Caco-2 (cell line): ENCODE data around the gene NXPH2. TPM values are rescaled to one million over a fixed set of nuclear protein-coding genes. Genes with fewer than 3 reads are reported as not detected.

Experiments
- BruUV-seq: library from RNA; stranded (reverse); fragments of 400-500 nt; replicated peaks from 2 replicates; lab custom pipeline; 2021; lab: Mats Ljungman, UMichigan
- CTCF ChIA-PET: fragments of 300-600 bp; sonication (Branson Sonifier 250); formaldehyde crosslinking; loops from one replicate; lab custom pipeline; 2022; ENCODE audit warnings: antibody characterized with exemption; lab: Charles Lee
- POLR2A ChIA-PET: fragments of 300-600 bp; sonication (Branson Sonifier 250); formaldehyde crosslinking; loops from one replicate; lab custom pipeline; 2022; ENCODE audit warnings: antibody characterized with exemption; lab: Charles Lee
- DNase-seq, 2 experiments: peaks; one replicate each; pipeline versions ENCODE4 v3.0.0 to v3.0.0-alpha.2; 2020 to 2022
- H3K27me3 ChIP-seq: replicated peaks from 2 replicates; pipeline ENCODE4 v1.6.0; 2011; ENCODE audit warnings: low read length; ENCODE audit not compliant: control insufficient read depth, insufficient read depth
- H3K36me3 ChIP-seq: 2 replicates; pipeline ENCODE4 v1.5.1; 2011; ENCODE audit warnings: low read length; ENCODE audit not compliant: control insufficient read depth, insufficient read depth
- H3K4me1 ChIP-seq: fragments of 250-450 bp; sonication (Bioruptor Pico); 2 replicates; pipeline ENCODE4 v1.5.1; 2020; ENCODE audit warnings: mild to moderate bottlenecking
- H3K4me3 ChIP-seq: 2 replicates; pipeline ENCODE4 v1.5.1; 2011; ENCODE audit warnings: low read depth, mild to moderate bottlenecking, control low read depth, low read length
- H3K9me3 ChIP-seq: fragments of 250-450 bp; sonication (Bioruptor Pico); 2 replicates; pipeline ENCODE4 v1.5.1; 2020; ENCODE audit warnings: mild to moderate bottlenecking, moderate library complexity
- H3K27ac Mint-ChIP-seq: one replicate; pipeline ENCODE4 v1.8.0; 2022; ENCODE audit warnings: mixed read lengths; ENCODE audit not compliant: unreplicated experiment
- H3K27me3 Mint-ChIP-seq: one replicate; pipeline ENCODE4 v1.8.0; 2022; ENCODE audit warnings: mixed read lengths; ENCODE audit not compliant: insufficient read depth, unreplicated experiment
- H3K36me3 Mint-ChIP-seq: one replicate; pipeline ENCODE4 v1.8.0; 2022; ENCODE audit warnings: mild to moderate bottlenecking, mixed read lengths; ENCODE audit not compliant: insufficient read depth, unreplicated experiment
- H3K4me1 Mint-ChIP-seq: one replicate; pipeline ENCODE4 v1.8.0; 2022; ENCODE audit warnings: low read depth, mixed read lengths; ENCODE audit not compliant: unreplicated experiment
- H3K4me3 Mint-ChIP-seq: one replicate; pipeline ENCODE4 v1.8.0; 2022; ENCODE audit warnings: mild to moderate bottlenecking, moderate library complexity, mixed read lengths; ENCODE audit not compliant: unreplicated experiment
- H3K9me3 Mint-ChIP-seq: one replicate; pipeline ENCODE4 v1.8.0; 2022; ENCODE audit warnings: mixed read lengths; ENCODE audit not compliant: unreplicated experiment
- intact Hi-C: fragments of 100-400 bp; cut with micrococcal nuclease; formaldehyde crosslinking; loops from one replicate; pipeline ENCODE4 v1.10.0; 2022; ENCODE audit not compliant: unreplicated experiment
- total RNA-seq: library from RNA; stranded (reverse); gene quantifications from 2 replicates; pipeline ENCODE4 v1.2.3, GENCODE V29; 2022
- TF ChIP-seq, protein P1 (sequence below), 2 experiments: fragments of 200-600 bp in 1 of 2; IDR thresholded peaks; 1 replicate in 1 of 2; 2 replicates in 1 of 2; pipeline versions ENCODE4 v1.5.1 to v1.8.0; 2011 to 2022; ENCODE audit warnings: antibody characterized with exemption in 1 of 2, control low read depth in 1 of 2, inconsistent platforms in 1 of 2, low read depth in 1 of 2, low read length in 1 of 2, mild to moderate bottlenecking in 1 of 2, moderate library complexity in 1 of 2; ENCODE audit not compliant: insufficient read depth in 1 of 2, severe bottlenecking in 1 of 2, unreplicated experiment in 1 of 2

NXPH2 gene
- total RNA-seq, 1 experiment from 2014 or later: not detected

GRCh38 chr2:138677221-138677620 is 103.0 kb downstream of the NXPH2 start:
- Mint-ChIP-seq H3K4me3 (no peak overlapping the region), H3K36me3 (no peaks in the 10 kb centered on the region), H3K9me3 (no peaks in the 10 kb centered on the region), H3K4me1 (no peaks in the 10 kb centered on the region), H3K27ac (no peak overlapping the region), H3K27me3 (no peaks in the 10 kb centered on the region)
- TF ChIP-seq, protein P1, sequence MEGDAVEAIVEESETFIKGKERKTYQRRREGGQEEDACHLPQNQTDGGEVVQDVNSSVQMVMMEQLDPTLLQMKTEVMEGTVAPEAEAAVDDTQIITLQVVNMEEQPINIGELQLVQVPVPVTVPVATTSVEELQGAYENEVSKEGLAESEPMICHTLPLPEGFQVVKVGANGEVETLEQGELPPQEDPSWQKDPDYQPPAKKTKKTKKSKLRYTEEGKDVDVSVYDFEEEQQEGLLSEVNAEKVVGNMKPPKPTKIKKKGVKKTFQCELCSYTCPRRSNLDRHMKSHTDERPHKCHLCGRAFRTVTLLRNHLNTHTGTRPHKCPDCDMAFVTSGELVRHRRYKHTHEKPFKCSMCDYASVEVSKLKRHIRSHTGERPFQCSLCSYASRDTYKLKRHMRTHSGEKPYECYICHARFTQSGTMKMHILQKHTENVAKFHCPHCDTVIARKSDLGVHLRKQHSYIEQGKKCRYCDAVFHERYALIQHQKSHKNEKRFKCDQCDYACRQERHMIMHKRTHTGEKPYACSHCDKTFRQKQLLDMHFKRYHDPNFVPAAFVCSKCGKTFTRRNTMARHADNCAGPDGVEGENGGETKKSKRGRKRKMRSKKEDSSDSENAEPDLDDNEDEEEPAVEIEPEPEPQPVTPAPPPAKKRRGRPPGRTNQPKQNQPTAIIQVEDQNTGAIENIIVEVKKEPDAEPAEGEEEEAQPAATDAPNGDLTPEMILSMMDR (IDR thresholded peaks at IDR 0.05; ENCODE audit: insufficient read depth in 1 of 2, low read depth in 1 of 2, low read length in 1 of 2, severe bottlenecking in 1 of 2, unreplicated experiment in 1 of 2): no peak
- Histone ChIP-seq H3K9me3 (no peaks in the 10 kb centered on the region), H3K27me3 (no peaks in the 10 kb centered on the region), H3K36me3 (no peaks in the 10 kb centered on the region), H3K4me1 (no peaks in the 10 kb centered on the region), H3K4me3 (no peak overlapping the region)
- DNase-seq: no peak
- no TSS peak for BruUV-seq
- intact Hi-C loops: no loop called here
- ChIA-PET POLR2A (no interaction called here), CTCF (no interaction called here)

- no peaks in the 10 kb centered on the region for H3K9me3 ChIP-seq
- no peaks in the 10 kb centered on the region for H3K27me3 ChIP-seq
- no peaks in the 10 kb centered on the region for H3K4me1 ChIP-seq
- H3K4me3 ChIP-seq: no peak overlapping the region
- H3K27ac Mint-ChIP-seq: no peak overlapping the region
- POLR2A ChIA-PET: no interaction called here
- no peaks in the 10 kb centered on the region for H3K36me3 Mint-ChIP-seq
- no TSS peak for BruUV-seq
- intact Hi-C loops: no loop called here
- no peak for DNase-seq
- no peak overlapping the region for H3K4me3 Mint-ChIP-seq
- no peaks in the 10 kb centered on the region for H3K36me3 ChIP-seq
- H3K9me3 Mint-ChIP-seq: no peaks in the 10 kb centered on the region
- H3K27me3 Mint-ChIP-seq: no peaks in the 10 kb centered on the region
- CTCF ChIA-PET: no interaction called here
- H3K4me1 Mint-ChIP-seq: no peaks in the 10 kb centered on the region
- TF ChIP-seq, protein P1 (IDR thresholded peaks at IDR 0.05; ENCODE audit: insufficient read depth in 1 of 2, low read depth in 1 of 2, low read length in 1 of 2, severe bottlenecking in 1 of 2, unreplicated experiment in 1 of 2): no peak
Measured at GRCh38 chr2:138676619-138677021, 103.6 kb downstream of the NXPH2 start.

GRCh38 chr2:138671566-138671965 is 108.6 kb downstream of the NXPH2 start:
- Histone ChIP-seq H3K9me3 (no peaks in the 10 kb centered on the region), H3K27me3 (no peaks in the 10 kb centered on the region), H3K4me1 (no peaks in the 10 kb centered on the region), H3K4me3 (no peak overlapping the region), H3K36me3 (no peaks in the 10 kb centered on the region)
- Mint-ChIP-seq H3K27me3 (no peaks in the 10 kb centered on the region), H3K36me3 (no peaks in the 10 kb centered on the region), H3K4me3 (no peak overlapping the region), H3K27ac (no peak overlapping the region), H3K9me3 (no peaks in the 10 kb centered on the region), H3K4me1 (no peaks in the 10 kb centered on the region)
- POLR2A ChIA-PET: no interaction called here
- BruUV-seq: no TSS peak
- no peak for DNase-seq
- TF ChIP-seq, protein P1 (IDR thresholded peaks at IDR 0.05; ENCODE audit: insufficient read depth in 1 of 2, low read depth in 1 of 2, low read length in 1 of 2, severe bottlenecking in 1 of 2, unreplicated experiment in 1 of 2): no peak
- CTCF ChIA-PET: no interaction called here
- intact Hi-C loops: no loop called here
